Endothelial cell of hepatic sinusoid (primary cell): ENCODE measurements around the gene PPFIA2.

ENCODE experiments used
- in situ Hi-C: cut with HindIII; loops from 2 replicates; pipeline ENCODE4 v1.10.0; 2017; ENCODE audit warnings: low sequenced_read_pairs

PPFIA2 gene

GRCh38 chr12:81294325-81295190 is 464.6 kb downstream of the PPFIA2 start:
- in situ Hi-C loops, result no loop called here

DNA sequence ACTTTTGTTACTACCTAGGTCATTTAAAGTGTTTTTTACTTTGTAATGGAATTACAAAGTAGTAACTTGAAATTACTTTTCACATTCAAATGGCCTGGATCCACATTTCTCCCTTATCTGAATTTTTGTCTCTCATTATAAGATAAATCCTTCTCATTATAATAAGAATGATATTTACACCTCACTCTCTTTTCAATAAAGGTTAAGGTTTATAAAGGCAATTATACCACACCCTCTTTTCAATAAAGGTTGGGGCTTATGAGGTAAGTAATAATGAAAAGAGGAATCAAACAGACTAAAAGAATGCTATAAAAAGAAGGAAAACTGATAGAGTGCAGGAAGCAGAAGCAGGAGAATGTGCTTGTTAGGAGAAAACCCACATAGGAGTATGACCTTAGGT is 470.5 kb downstream of the PPFIA2 start:
- in situ Hi-C loops, result no loop called here

DNA sequence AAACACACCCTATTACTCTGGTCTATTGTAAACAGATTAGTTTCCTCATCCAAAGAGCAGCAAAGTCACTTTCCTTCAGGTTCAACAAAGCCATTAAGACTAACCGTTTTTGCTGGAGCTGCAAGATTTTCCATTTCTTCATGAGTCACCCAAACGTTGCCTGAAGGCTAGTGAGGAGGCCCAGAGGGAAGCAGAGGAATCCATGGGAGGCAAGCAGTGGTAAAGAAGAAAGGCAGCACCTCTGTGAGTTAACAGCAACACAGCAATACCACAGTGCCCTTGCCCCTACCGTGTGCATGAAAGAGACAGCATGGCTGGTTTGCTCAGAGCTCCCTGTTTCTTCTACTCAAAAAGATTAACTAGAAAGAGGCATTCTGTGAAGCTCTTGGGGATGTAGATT is 475.0 kb downstream of the PPFIA2 start:
- in situ Hi-C loops, result no loop called here

DNA sequence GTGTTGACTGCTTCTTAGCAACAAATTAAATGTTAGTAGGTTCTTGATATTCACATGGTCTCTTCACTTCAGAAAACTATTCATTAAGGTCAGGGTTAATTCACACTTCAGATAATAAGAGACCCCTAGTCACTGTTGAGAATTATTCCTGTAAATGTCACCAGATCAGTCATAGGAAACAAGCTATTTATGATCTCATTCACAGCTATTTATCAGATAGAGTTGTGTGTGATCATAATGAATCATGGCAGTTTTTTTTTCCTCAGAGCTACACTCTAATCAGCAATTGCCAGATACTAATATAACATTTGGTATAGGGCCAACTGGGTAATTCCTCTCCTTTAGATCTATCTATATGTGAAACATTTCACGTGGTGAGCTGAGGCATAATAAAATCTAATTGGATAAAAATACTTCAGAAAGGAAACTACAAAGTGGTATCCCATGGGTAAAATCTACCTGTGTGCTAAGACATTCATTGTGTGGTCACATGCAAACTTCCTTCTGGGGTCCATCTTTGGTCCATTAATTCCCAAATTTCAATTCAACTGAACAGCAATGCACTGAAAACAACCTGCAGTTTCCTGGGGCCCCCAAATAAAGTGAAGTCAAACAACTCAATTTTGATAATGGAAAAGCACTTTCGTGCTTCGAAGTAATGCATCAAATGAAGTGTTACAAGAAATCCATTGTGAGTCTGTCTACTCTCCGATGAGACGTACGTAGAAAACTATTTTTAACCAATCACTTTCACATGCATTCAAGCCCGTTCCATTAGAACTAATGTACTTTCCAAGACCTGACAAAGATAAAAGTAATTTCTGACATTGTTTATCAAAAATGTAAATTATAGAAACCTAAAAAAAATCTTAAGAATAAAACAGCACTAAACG is 484.3 kb downstream of the PPFIA2 start:
- in situ Hi-C loops, result loop anchor here (5.0 kb wide), 1 partner anchor 102 kb away; no protein-coding TSS in a partner anchor

DNA sequence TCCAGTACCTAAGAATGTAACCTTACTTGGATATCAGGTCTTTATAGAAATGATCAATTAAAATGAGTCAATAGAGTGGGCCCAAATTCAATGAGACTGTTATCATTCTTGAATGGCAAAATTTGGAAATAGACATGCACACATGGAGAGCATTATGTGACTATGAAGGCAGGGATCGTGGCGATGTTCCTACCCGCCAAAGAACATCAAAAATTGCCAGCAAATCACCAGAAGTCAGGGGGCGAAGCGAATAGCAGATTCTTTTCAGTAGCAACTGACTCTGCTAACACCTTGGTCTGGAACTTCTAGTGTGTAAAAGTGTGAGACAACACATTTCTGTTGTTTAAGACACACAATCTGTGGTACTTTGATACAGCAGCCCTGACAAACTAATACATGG is 488.8 kb downstream of the PPFIA2 start:
- in situ Hi-C loops, result loop anchor here (5.0 kb wide), 1 partner anchor 107 kb away; no protein-coding TSS in a partner anchor

GRCh38 chr12:81263072-81263471 is 496.1 kb downstream of the PPFIA2 start:
- in situ Hi-C loops, result no loop called here

DNA sequence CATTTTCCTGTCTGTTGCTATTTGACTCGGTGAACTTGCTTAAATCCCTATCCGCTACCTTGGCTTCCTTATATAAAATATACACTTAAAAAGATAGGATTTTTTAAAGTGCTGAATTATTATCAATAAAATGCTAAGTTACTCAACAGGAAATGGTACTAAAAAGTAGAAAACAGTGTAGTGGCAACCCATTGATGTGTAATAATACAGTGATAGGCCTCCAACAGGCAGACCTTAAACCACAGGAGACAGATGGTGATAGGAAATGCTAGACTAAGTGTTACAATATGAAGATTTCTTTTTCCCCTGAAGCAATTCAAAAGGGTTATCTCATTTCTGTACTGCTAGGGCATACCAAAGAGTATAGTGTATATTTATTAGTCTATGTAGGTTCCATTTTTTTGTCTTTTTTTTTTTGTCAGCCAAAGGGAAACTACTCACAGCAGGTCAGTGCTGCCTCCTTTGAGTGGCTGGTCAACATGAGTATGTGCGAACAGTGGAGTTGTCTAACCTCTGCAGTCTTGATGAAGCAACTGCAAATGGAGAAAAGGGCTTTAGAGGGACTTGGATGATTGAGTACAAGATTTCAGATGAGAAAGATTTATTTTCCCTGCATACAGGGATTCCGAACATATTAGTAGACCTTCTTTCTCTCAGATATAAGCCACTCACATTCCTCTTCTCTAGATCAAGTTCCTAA is 497.5 kb downstream of the PPFIA2 start:
- in situ Hi-C loops, result no loop called here

GRCh38 chr12:81259360-81259759 is 499.8 kb downstream of the PPFIA2 start:
- in situ Hi-C loops, result no loop called here

- in situ Hi-C loops, result no loop called here
These were observed 501.1 kb downstream of the PPFIA2 start for GRCh38 chr12:81257947-81258551.

GRCh38 chr12:81255947-81256346 is 503.2 kb downstream of the PPFIA2 start:
- in situ Hi-C loops, result no loop called here

DNA sequence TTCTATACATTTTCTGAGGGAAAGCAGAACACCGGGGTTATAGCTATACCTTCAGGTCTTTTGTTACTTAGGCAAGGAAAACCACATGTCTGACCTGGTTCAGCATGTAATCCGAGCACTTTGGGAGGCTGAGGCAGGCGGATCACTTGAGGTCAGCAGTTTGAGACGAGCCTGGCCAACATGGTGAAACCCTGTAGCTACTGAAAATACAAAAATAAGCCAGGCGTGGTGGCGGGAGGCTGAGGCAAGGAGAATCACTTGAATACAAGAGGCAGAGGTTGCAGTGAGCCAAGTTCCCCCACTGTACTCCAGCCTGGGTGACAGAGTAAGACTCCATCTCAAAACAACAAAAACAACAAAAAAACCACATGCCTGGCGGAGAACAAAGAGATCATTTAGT is 503.7 kb downstream of the PPFIA2 start:
- in situ Hi-C loops, result no loop called here

- in situ Hi-C loops, result no loop called here
These were observed 505.8 kb downstream of the PPFIA2 start for GRCh38 chr12:81253360-81253759.

- in situ Hi-C loops, result no loop called here
These were observed 506.9 kb downstream of the PPFIA2 start for GRCh38 chr12:81252228-81252627.

GRCh38 chr12:81249976-81250375 is 509.2 kb downstream of the PPFIA2 start:
- in situ Hi-C loops, result no loop called here

DNA sequence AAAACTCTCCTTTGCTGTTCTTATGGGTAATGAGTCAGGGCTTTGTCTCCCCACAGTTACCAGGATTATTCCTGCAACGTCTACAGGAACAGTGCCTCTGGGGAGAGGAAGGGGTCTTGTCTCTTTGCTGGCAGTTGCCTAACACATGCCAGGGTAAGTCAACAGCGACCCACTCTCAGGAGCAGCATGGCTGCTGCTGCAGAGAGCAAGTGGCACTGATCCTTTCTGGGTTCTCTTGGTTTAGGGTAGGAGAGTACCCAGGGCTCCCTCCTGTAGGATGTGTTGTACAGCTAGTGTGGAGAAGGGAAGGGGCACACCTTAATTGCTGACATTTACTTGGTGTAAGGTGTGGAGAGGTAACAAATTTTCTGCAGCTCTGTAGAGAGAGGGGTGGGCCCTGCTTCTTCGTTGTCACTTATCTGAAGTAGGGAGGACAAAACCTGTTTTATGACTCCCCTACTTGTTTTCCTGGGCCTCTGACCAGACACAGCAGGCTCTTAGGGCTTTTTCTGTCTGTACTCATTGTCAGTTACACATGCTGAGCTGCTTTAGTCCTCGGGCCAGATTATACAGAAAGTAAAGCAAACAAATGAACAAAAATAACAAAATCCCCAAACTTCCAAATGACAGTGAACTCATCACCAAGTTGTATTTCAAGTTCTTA is 513.1 kb downstream of the PPFIA2 start:
- in situ Hi-C loops, result no loop called here

DNA sequence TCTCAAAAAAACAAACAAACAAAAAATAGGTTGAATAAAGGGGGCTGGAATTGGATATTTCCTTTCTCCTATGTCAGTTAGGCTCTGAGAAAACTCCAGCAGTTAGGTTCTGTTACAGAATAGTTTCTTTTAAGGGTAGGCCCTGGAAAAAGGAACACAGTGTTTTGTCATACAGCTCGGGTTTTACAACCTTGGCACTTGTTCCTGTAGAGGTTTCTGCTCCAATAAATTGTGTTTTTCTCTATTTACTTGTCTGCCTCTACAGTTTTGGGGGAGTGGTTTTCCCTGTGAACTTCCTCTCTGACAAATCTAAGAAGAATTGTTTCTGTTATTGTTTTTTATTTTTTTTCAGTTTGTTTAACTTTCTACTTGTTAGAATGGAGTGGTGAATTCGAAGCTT is 513.7 kb downstream of the PPFIA2 start:
- in situ Hi-C loops, result no loop called here

GRCh38 chr12:81231574-81232368 is 527.4 kb downstream of the PPFIA2 start:
- in situ Hi-C loops, result no loop called here

GRCh38 chr12:81229759-81230158 is 529.4 kb downstream of the PPFIA2 start:
- in situ Hi-C loops, result no loop called here

DNA sequence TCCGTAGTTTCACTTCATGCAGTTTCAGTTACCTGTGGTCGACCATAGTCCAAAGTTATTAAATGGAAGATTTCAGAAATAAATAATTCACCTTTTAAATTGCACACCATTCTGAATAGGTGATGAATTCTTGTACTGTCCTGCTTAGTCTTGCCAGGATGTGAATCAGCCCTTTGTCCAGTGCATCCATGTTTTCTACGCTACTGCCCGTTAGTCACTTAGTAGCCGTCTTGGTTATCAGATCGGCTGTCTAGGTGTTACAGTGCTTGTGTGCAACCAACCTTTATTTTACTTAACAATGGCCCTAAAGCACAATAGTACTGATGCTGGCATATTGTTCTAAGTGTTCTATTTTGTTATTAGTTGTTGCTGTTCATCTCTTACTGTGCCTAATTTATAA is 534.5 kb downstream of the PPFIA2 start:
- in situ Hi-C loops, result no loop called here
